Measurements from ENCODE around the gene RMC1.

- TF ChIP-seq CTCF (IDR thresholded peaks at IDR 0.05; ENCODE audit: insufficient read depth, low read depth, low read length) (no peak), EZH2 (IDR thresholded peaks at IDR 0.05; ENCODE audit: insufficient read depth, low read length) (no peak)
These were observed 45.4 kb downstream of the RMC1 start for GRCh38 chr18:23548719-23549118.

Data from astrocyte (in vitro differentiated cells and primary cell).